AG09309 (cell line): ENCODE data around the gene MEAF6.
"Not testable (repeated sequence)": the region's sequence is repeated elsewhere in the genome, so short reads cannot be mapped to it uniquely, and the experiment has no call there.

Source experiments
- DNase-seq: peaks from one replicate; pipeline ENCODE4 v3.0.0-alpha.2; 2010; ENCODE audit warnings: low read depth
- H3K4me3 ChIP-seq: 2 replicates; pipeline ENCODE4 v1.5.1; 2011; ENCODE audit warnings: mild to moderate bottlenecking, low read depth, low read length, moderate library complexity; ENCODE audit not compliant: control insufficient read depth
- TF ChIP-seq, protein P1 (sequence below): IDR thresholded peaks from 2 replicates; pipeline ENCODE4 v1.5.1; 2011; ENCODE audit warnings: mild to moderate bottlenecking, low read depth, low read length, inconsistent platforms; ENCODE audit not compliant: insufficient read depth, control insufficient read depth; ENCODE audit errors: missing control alignments

MEAF6 gene

DNA sequence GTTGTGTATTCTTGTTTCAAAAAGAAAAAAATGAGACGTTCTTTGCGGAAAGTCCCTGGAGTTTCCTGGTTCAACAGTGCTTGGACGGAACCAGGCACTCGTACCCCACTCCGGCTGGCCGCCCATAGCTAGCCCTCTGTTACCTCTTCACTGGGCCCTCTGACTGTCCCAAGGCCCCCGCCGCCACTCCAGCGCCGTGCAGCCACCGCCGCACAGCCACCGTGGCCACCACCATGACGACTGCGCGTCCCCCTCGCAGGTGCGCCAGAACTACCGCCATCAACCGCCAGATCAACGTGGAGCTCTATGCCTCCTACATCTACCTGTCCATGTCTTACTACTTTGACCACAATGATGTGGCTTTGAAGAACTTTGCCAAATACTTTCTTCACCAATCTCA is 30.0 kb upstream of the MEAF6 start:
- DNase-seq, result no peak
- no peak overlapping the region for H3K4me3 ChIP-seq
- TF ChIP-seq, protein P1, sequence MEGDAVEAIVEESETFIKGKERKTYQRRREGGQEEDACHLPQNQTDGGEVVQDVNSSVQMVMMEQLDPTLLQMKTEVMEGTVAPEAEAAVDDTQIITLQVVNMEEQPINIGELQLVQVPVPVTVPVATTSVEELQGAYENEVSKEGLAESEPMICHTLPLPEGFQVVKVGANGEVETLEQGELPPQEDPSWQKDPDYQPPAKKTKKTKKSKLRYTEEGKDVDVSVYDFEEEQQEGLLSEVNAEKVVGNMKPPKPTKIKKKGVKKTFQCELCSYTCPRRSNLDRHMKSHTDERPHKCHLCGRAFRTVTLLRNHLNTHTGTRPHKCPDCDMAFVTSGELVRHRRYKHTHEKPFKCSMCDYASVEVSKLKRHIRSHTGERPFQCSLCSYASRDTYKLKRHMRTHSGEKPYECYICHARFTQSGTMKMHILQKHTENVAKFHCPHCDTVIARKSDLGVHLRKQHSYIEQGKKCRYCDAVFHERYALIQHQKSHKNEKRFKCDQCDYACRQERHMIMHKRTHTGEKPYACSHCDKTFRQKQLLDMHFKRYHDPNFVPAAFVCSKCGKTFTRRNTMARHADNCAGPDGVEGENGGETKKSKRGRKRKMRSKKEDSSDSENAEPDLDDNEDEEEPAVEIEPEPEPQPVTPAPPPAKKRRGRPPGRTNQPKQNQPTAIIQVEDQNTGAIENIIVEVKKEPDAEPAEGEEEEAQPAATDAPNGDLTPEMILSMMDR, result no peak

DNA sequence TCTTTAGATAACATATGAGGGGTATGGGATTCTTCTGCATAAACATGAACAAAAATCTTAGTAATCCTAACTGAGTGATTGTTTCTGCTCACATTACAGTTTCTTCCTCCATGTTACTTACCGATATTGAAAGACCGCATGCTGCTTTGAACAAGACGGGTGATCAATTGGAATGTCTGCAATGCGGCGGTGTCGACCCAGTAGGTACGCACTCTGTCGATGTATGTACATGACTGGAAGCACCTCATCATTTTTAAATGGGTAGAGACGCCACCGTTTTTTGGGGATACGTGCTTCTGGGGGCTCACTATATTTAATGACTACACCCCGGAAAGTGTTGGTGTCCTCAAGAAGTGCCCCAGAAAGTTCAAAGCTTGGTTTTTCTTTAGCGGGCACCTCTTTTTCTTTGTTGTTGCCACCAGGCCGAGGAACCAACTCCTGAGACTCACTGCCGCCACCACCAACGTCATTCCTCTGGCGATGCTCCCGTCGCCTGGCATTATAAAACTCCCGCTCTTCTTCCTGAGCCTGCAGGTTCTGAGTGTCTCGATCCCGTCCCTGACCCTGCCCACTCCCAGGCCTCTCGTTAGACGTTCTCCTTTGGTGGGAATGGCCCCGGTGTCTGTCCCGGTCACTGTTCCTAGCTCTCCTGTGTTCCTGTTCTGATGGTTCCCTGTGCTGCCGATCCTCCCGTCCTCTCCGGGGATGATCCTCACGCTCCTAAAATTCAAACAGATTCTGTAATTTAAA is 25.6 kb upstream of the MEAF6 start:
- TF ChIP-seq, protein P1, result no peak
- no peak overlapping the region for H3K4me3 ChIP-seq
- DNase-seq, result no peak

DNA sequence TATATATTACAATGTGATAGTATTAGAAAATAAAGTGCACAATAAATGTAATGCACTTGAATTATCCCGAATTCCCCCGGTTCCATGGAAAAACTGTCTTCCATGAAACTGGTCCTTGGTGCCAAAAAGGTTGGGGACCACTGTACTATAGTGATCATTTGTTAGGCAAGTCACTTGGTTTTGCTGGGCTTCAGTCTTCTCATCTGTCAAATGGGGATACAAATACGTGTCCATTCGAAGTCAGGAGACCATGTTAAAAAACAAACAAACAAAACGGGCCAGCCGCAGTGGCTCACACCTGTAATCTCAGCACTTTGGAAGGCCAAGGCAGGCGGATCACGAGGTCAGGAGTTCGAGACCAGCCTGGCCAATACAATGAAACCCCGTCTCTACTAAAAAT is 24.6 kb upstream of the MEAF6 start:
- H3K4me3 ChIP-seq, DNase-seq: not testable (repeated sequence)

DNA sequence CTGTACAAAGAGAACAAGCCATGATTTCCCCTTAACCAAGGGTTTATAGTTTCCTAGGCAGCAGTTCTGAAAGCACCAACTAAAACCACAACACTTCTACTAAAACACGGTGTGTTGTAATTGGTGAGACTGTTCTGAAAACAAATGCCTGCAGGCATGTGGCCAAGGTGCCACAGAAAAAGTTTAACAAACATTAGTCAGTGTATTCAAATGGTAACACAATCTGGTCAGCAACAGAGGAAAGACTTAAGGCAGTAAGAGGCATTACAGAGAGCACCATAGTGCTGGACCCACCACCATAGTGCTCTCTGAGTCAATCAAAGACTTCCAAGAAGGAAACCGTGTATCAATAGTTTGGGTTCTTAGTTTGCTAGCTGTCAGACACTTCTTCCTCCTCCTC is 22.8 kb upstream of the MEAF6 start:
- H3K4me3 ChIP-seq, result no peak overlapping the region
- TF ChIP-seq, protein P1, result no peak
- no peak for DNase-seq

DNA sequence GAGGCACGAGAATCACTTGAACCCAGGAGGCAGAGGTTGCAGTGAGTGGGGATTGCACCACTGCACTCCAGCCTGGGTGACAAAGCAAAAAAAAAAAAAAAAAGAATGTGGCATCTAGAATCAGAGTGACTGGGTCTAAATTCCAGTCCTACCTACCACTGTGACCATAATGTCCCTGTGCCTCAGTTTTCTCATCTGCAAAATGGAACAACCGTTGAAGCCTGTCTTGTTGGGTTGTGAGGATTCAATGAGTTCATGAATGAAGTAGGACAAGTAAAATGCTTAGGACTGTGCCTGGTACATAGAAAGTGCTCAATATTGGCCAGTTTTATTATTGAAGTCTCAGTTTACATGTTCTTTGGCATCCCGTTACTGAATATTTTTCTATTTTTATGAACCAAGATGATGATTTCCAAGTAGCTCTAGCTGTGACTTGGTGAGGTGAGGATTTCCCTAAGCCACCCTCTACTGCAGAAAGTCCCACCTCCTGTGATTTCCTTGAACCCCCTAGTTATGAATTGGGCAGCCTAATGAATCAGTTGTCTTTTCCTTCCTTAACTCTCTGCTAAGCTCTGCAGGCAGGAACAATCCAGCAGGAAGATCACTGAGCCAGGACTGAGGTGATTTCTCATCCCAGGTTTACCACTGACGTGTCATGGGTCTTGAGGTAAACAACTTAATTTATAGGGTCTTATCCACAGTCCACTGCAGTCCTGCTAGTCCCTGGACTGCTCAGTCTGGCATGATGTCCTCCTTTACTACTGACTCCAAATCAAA is 18.9 kb upstream of the MEAF6 start:
- H3K4me3 ChIP-seq, result no peak overlapping the region
- DNase-seq, result no peak
- TF ChIP-seq, protein P1, result no peak

DNA sequence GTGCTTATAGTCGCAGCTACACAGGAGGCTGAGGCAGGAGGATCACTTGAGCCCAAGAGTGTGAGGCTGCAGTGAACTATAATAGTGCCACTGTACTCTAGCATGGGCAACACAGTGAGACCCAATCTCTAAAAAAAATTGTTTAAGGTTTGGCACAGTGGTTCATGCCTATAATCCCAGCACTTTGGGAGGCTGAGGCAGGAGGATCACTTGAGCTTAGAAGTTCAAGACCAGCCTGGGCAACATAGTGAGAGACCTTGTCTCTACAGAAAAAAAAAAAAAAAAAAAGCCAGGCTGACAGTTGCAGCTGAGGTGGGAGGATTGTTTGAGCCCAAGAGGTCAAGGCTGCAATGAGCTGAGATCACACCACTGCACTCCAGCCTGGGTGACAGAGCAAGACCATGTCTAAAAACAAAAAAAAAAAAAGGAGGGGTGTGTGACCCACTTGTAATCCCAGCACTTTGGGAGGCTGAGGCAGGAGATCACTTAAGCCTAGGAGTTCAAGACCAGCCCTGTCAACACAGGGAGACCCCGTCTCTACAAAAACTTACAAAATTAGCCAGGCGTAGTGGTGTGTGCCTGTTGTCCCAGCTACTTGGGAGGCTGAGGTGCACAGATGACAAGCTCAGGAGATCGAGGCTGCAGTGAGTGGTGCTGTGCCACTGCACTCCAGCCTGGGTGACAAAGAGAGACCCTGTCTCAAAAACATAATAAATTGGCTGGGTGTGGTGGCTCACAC is 18.0 kb upstream of the MEAF6 start:
- H3K4me3 ChIP-seq, DNase-seq: not testable (repeated sequence)

DNA sequence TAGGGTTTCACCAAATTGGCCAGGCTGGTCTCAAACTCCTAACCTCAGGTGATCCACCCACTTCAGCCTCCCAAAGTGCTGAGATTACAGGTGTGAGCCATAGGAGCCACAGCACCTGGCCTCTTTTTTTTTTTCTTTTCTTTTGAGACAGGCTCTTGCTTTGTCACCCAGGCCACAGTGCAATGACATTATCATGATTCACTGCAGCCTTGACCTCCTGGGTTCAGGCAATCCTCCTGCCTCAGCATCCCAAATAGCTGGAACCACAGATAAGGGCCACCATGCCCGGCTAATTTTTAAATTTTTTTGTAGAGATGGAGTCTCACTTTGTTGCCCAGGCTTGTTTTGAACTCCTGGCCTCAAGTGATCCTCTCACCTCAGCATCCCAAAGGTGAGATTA is 15.3 kb upstream of the MEAF6 start:
- H3K4me3 ChIP-seq, result not testable (repeated sequence)

DNA sequence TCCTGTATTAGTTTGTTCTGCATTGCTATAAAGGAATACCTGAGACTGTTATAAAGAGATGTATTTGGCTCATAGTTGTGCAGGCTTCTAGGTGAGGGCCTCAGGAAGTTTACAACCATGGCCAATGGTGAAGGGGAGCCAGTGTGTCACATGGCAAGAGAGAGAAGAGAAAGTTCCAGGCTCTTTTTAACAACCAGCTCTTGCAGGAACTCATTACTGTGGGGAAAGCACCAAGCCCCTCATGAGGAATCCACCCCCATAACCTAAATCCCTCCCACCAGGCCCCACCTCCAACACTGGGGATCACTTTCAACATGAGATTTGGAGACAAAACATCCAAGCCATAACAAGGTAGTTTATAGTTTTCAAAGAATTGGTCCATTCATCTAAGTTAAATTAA is 5.0 kb upstream of the MEAF6 start:
- no peak overlapping the region for H3K4me3 ChIP-seq

More for the DNA sequence above, 15.3 kb upstream of the MEAF6 start:
- not testable (repeated sequence) for DNase-seq

DNA sequence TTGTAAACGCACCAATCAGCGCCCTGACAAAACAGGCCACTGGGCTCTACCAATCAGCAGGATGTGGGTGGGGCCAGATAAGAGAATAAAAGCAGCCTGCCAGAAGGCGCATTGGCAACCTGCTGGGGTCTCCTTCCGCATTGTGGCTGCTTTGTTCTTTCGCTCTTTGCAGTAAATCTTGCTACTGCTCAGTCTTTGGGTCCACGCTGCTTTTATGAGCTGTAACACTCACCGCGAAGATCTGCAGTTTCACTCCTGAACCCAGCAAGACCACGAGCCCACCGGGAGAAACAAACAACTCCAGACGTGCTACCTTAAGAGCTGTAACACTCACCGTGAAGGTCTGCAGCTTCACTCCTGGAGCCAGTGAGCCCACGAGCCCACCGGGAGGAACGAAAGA is 4.4 kb upstream of the MEAF6 start:
- H3K4me3 ChIP-seq, DNase-seq: not testable (repeated sequence)

More for the DNA sequence above, 5.0 kb upstream of the MEAF6 start:
- TF ChIP-seq, protein P1, result no peak
- no peak for DNase-seq

DNA sequence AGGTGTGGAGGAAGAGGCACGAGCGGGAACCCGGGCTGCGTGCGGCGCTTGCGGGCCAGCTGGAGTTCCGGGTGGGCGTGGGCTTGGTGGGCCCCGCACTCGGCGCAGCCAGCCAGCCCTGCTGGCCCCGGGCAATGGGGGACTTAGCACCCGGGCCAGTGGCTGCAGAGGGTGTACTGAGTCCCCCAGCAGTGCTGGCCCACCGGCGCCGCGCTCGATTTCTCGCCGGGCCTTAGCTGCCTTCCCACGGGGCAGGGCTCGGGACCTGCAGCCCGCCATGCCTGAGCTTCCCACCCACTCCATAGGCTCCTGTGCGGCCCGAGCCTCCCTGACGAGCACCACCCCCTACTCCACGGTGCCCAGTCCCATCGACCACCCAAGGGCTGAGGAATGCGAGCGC is 3.7 kb upstream of the MEAF6 start:
- DNase-seq, H3K4me3 ChIP-seq: not testable (repeated sequence)
